Mesothelial cell of epicardium (in vitro differentiated cells): Measurements from ENCODE around the gene STK32A. TPM values are rescaled to one million over a fixed set of nuclear protein-coding genes. Genes with fewer than 3 reads are reported as not detected.

ENCODE experiments used
- DNase-seq, 2 experiments: peaks; one replicate each; pipeline ENCODE4 v3.0.0; 2021; ENCODE audit warnings: low spot score in 2 of 2; ENCODE audit not compliant: unreplicated experiment in 2 of 2
- H3K27ac Mint-ChIP-seq: 2 replicates; pipeline ENCODE4 v1.8.0; 2021; ENCODE audit warnings: mixed read lengths
- H3K27me3 Mint-ChIP-seq: 2 replicates; pipeline ENCODE4 v1.8.0; 2021; ENCODE audit warnings: low read depth, mixed read lengths
- H3K36me3 Mint-ChIP-seq: 2 replicates; pipeline ENCODE4 v1.8.0; 2021; ENCODE audit warnings: mixed read lengths
- H3K4me1 Mint-ChIP-seq: 2 replicates; pipeline ENCODE4 v1.8.0; 2021; ENCODE audit warnings: mixed read lengths
- H3K4me3 Mint-ChIP-seq: 2 replicates; pipeline ENCODE4 v1.8.0; 2021; ENCODE audit warnings: mild to moderate bottlenecking, moderate library complexity, mixed read lengths
- H3K9me3 Mint-ChIP-seq: 2 replicates; pipeline ENCODE4 v1.8.0; 2021; ENCODE audit warnings: mixed read lengths
- CTCF ChIP-seq: fragments of 200-600 bp; sonication (generic); IDR thresholded peaks from one replicate; pipeline ENCODE4 v1.5.0; 2021; ENCODE audit warnings: antibody characterized with exemption; ENCODE audit not compliant: unreplicated experiment
- total RNA-seq: library from RNA; stranded (reverse); gene quantifications from 3 replicates; pipeline ENCODE4 v1.2.1, GENCODE V29; 2021

Gene STK32A
- total RNA-seq, 1 donor from 2014 or later = 3.5 TPM

- Mint-ChIP-seq H3K36me3 (peaks cover 59% of the 10 kb centered on the region), H3K9me3 (peaks cover 6% of the 10 kb centered on the region), H3K4me3 (no peak overlapping the region), H3K27ac (peak overlapping the region; percentile 78), H3K4me1 (peaks cover 17% of the 10 kb centered on the region), H3K27me3 (no peaks in the 10 kb centered on the region)
- no peak for TF ChIP-seq CTCF
- no peak for DNase-seq
Observed at GRCh38 chr5:147417135-147417813, 182.4 kb downstream of the STK32A start.

GRCh38 chr5:147418613-147419012 is 183.8 kb downstream of the STK32A start:
- no peak overlapping the region for H3K4me3 Mint-ChIP-seq

GRCh38 chr5:147426640-147427327 is 192.0 kb downstream of the STK32A start:
- Mint-ChIP-seq H3K27ac (peak overlapping the region; percentile 29), H3K4me1 (peaks cover 46% of the 10 kb centered on the region), H3K9me3 (peaks cover 13% of the 10 kb centered on the region), H3K36me3 (peaks cover 30% of the 10 kb centered on the region), H3K4me3 (no peak overlapping the region), H3K27me3 (no peaks in the 10 kb centered on the region)
- no peak for TF ChIP-seq CTCF
- no peak for DNase-seq

More at GRCh38 chr5:147418613-147419012, 183.8 kb downstream of the STK32A start:
- no peak for DNase-seq
- no peak overlapping the region for H3K27ac Mint-ChIP-seq
- no peaks in the 10 kb centered on the region for H3K27me3 Mint-ChIP-seq
- H3K9me3 Mint-ChIP-seq = peaks cover 10% of the 10 kb centered on the region
- no peak for TF ChIP-seq CTCF
- peaks cover 17% of the 10 kb centered on the region for H3K4me1 Mint-ChIP-seq
- H3K36me3 Mint-ChIP-seq = peaks cover 57% of the 10 kb centered on the region

GRCh38 chr5:147427521-147428401 is 192.9 kb downstream of the STK32A start:
- Mint-ChIP-seq H3K27me3 (no peaks in the 10 kb centered on the region), H3K4me1 (peaks cover 54% of the 10 kb centered on the region), H3K9me3 (peaks cover 4% of the 10 kb centered on the region), H3K27ac (peak overlapping the region; percentile 75), H3K4me3 (no peak overlapping the region), H3K36me3 (peaks cover 22% of the 10 kb centered on the region)
- no peak for DNase-seq
- no peak for TF ChIP-seq CTCF

- Mint-ChIP-seq H3K4me1 (peaks cover 75% of the 10 kb centered on the region), H3K4me3 (no peak overlapping the region), H3K27ac (peak overlapping the region; percentile 84), H3K27me3 (no peaks in the 10 kb centered on the region), H3K36me3 (peaks cover 3% of the 10 kb centered on the region), H3K9me3 (no peaks in the 10 kb centered on the region)
- no peak for TF ChIP-seq CTCF
- DNase-seq = no peak
Observed at GRCh38 chr5:147430628-147431027, 195.8 kb downstream of the STK32A start.
